HEK293 (cell line): ENCODE measurements around the gene LRRC8E.

Experiments
- GLIS1 ChIP-seq: fragments of 450-650 bp; formaldehyde crosslinking; IDR thresholded peaks from 2 replicates; pipeline ENCODE4 v1.5.1; 2016; ENCODE audit warnings: missing biosample characterization, missing genetic modification characterization
- GLIS2 ChIP-seq: fragments of 450-650 bp; formaldehyde crosslinking; IDR thresholded peaks from 2 replicates; pipeline ENCODE4 v1.5.1; 2016; ENCODE audit warnings: missing biosample characterization, missing genetic modification characterization
- IKZF3 ChIP-seq: fragments of 450-650 bp; IDR thresholded peaks from 2 replicates; pipeline ENCODE4 v1.5.0; 2018; ENCODE audit warnings: missing biosample characterization, mild to moderate bottlenecking, missing genetic modification characterization, moderate library complexity
- KLF10 ChIP-seq: fragments of 450-650 bp; IDR thresholded peaks from 2 replicates; pipeline ENCODE4 v1.5.1; 2018; ENCODE audit warnings: missing biosample characterization, mild to moderate bottlenecking, missing genetic modification characterization
- MYNN ChIP-seq: fragments of 450-650 bp; formaldehyde crosslinking; IDR thresholded peaks from 2 replicates; pipeline ENCODE4 v1.5.1; 2016; ENCODE audit warnings: missing biosample characterization, missing genetic modification characterization, borderline replicate concordance
- SP2 ChIP-seq: fragments of 450-650 bp; formaldehyde crosslinking; IDR thresholded peaks from 2 replicates; pipeline ENCODE4 v1.5.1; 2016; ENCODE audit warnings: missing biosample characterization, missing genetic modification characterization
- SP7 ChIP-seq: fragments of 450-650 bp; formaldehyde crosslinking; IDR thresholded peaks from 2 replicates; pipeline ENCODE4 v1.5.1; 2016; ENCODE audit warnings: missing biosample characterization, missing genetic modification characterization
- ZBTB17 ChIP-seq: fragments of 450-650 bp; formaldehyde crosslinking; IDR thresholded peaks from 2 replicates; pipeline ENCODE4 v1.5.1; 2016; ENCODE audit warnings: missing biosample characterization, missing genetic modification characterization
- ZBTB7A ChIP-seq: fragments of 450-650 bp; formaldehyde crosslinking; IDR thresholded peaks from 2 replicates; pipeline ENCODE4 v1.5.1; 2016; ENCODE audit warnings: low read depth, missing biosample characterization, missing genetic modification characterization
- ZEB2 ChIP-seq: fragments of 450-650 bp; formaldehyde crosslinking; IDR thresholded peaks from 2 replicates; pipeline ENCODE4 v1.5.1; 2016; ENCODE audit warnings: missing biosample characterization, missing genetic modification characterization
- ZIC2 ChIP-seq: fragments of 450-650 bp; formaldehyde crosslinking; IDR thresholded peaks from 2 replicates; pipeline ENCODE4 v1.5.1; 2016; ENCODE audit warnings: missing biosample characterization, missing genetic modification characterization
- ZNF133 ChIP-seq: fragments of 450-650 bp; formaldehyde crosslinking; IDR thresholded peaks from 2 replicates; pipeline ENCODE4 v1.5.1; 2016; ENCODE audit warnings: missing biosample characterization, missing genetic modification characterization
- ZNF202 ChIP-seq: fragments of 450-650 bp; formaldehyde crosslinking; IDR thresholded peaks from 2 replicates; pipeline ENCODE4 v1.5.1; 2016; ENCODE audit warnings: missing biosample characterization, missing genetic modification characterization, borderline replicate concordance
- ZNF211 ChIP-seq: fragments of 450-650 bp; formaldehyde crosslinking; IDR thresholded peaks from 2 replicates; pipeline ENCODE4 v1.5.1; 2016; ENCODE audit warnings: low read depth, missing biosample characterization, missing genetic modification characterization
- ZNF214 ChIP-seq: fragments of 450-650 bp; formaldehyde crosslinking; IDR thresholded peaks from 2 replicates; pipeline ENCODE4 v1.5.1; 2017; ENCODE audit warnings: missing biosample characterization, mild to moderate bottlenecking, missing genetic modification characterization, borderline replicate concordance
- ZNF24 ChIP-seq: fragments of 450-650 bp; formaldehyde crosslinking; IDR thresholded peaks from 2 replicates; pipeline ENCODE4 v1.5.1; 2016; ENCODE audit warnings: missing biosample characterization, missing genetic modification characterization
- ZNF335 ChIP-seq: fragments of 450-650 bp; formaldehyde crosslinking; conservative IDR thresholded peaks from 2 replicates; pipeline ENCODE4 v1.5.1; 2016; ENCODE audit warnings: missing biosample characterization, missing genetic modification characterization
- ZNF391 ChIP-seq: fragments of 450-650 bp; formaldehyde crosslinking; IDR thresholded peaks from 2 replicates; pipeline ENCODE4 v1.5.1; 2016; ENCODE audit warnings: low read depth, missing biosample characterization, missing genetic modification characterization, borderline replicate concordance
- ZNF529 ChIP-seq: fragments of 450-650 bp; formaldehyde crosslinking; IDR thresholded peaks from 2 replicates; pipeline ENCODE4 v1.5.1; 2017; ENCODE audit warnings: missing genetic modification characterization, missing biosample characterization; ENCODE audit not compliant: insufficient replicate concordance
- ZNF548 ChIP-seq: fragments of 450-650 bp; formaldehyde crosslinking; IDR thresholded peaks from 2 replicates; pipeline ENCODE4 v1.5.1; 2016; ENCODE audit warnings: missing biosample characterization, missing genetic modification characterization
- ZNF561 ChIP-seq: fragments of 450-650 bp; IDR thresholded peaks from 2 replicates; pipeline ENCODE4 v1.5.1; 2018; ENCODE audit warnings: missing biosample characterization, missing genetic modification characterization, borderline replicate concordance
- ZNF626 ChIP-seq: fragments of 450-650 bp; sonication (Bioruptor Pico); formaldehyde crosslinking; IDR thresholded peaks from 2 replicates; pipeline ENCODE4 v1.5.1; 2018; ENCODE audit warnings: missing biosample characterization, missing genetic modification characterization, inconsistent platforms
- ZNF654 ChIP-seq: fragments of 450-650 bp; formaldehyde crosslinking; IDR thresholded peaks from 2 replicates; pipeline ENCODE4 v1.5.1; 2016; ENCODE audit warnings: low read depth, missing biosample characterization, missing genetic modification characterization
- ZNF664 ChIP-seq: fragments of 450-650 bp; formaldehyde crosslinking; IDR thresholded peaks from 2 replicates; pipeline ENCODE4 v1.5.1; 2016; ENCODE audit warnings: missing biosample characterization, missing genetic modification characterization
- ZNF677 ChIP-seq: fragments of 450-650 bp; IDR thresholded peaks from 2 replicates; pipeline ENCODE4 v1.5.0; 2018; ENCODE audit warnings: missing biosample characterization, mild to moderate bottlenecking, missing genetic modification characterization, moderate library complexity
- ZNF76 ChIP-seq: fragments of 450-650 bp; formaldehyde crosslinking; IDR thresholded peaks from 2 replicates; pipeline ENCODE4; 2016; ENCODE audit warnings: low read depth, missing biosample characterization, missing genetic modification characterization, borderline replicate concordance
- ZNF776 ChIP-seq: fragments of 450-650 bp; formaldehyde crosslinking; IDR thresholded peaks from 2 replicates; pipeline ENCODE4 v1.5.0; 2017; ENCODE audit warnings: missing biosample characterization, missing genetic modification characterization, borderline replicate concordance
- ZNF791 ChIP-seq: fragments of 450-650 bp; formaldehyde crosslinking; IDR thresholded peaks from 2 replicates; pipeline ENCODE4 v1.5.1; 2016; ENCODE audit warnings: missing biosample characterization, missing genetic modification characterization
- ZXDB ChIP-seq: fragments of 450-650 bp; formaldehyde crosslinking; IDR thresholded peaks from 2 replicates; pipeline ENCODE4 v1.5.1; 2016; ENCODE audit warnings: missing biosample characterization, missing genetic modification characterization
- TF ChIP-seq, protein P1 (sequence below): fragments of 450-650 bp; formaldehyde crosslinking; conservative IDR thresholded peaks from 2 replicates; pipeline ENCODE4 v1.5.1; 2016; ENCODE audit warnings: low read depth, missing biosample characterization, missing genetic modification characterization
- TF ChIP-seq, protein P2 (sequence below): fragments of 450-650 bp; formaldehyde crosslinking; IDR thresholded peaks from 2 replicates; pipeline ENCODE4 v1.5.1; 2016; ENCODE audit warnings: missing biosample characterization, missing genetic modification characterization
- TF ChIP-seq, protein P3 (sequence below): fragments of 450-650 bp; formaldehyde crosslinking; IDR thresholded peaks from 2 replicates; pipeline ENCODE4 v1.5.1; 2016; ENCODE audit warnings: missing biosample characterization, missing genetic modification characterization
- TF ChIP-seq, protein P4 (sequence below): fragments of 450-650 bp; formaldehyde crosslinking; IDR thresholded peaks from 2 replicates; pipeline ENCODE4 v1.5.1; 2016; ENCODE audit warnings: missing biosample characterization, missing genetic modification characterization

The LRRC8E gene

DNA sequence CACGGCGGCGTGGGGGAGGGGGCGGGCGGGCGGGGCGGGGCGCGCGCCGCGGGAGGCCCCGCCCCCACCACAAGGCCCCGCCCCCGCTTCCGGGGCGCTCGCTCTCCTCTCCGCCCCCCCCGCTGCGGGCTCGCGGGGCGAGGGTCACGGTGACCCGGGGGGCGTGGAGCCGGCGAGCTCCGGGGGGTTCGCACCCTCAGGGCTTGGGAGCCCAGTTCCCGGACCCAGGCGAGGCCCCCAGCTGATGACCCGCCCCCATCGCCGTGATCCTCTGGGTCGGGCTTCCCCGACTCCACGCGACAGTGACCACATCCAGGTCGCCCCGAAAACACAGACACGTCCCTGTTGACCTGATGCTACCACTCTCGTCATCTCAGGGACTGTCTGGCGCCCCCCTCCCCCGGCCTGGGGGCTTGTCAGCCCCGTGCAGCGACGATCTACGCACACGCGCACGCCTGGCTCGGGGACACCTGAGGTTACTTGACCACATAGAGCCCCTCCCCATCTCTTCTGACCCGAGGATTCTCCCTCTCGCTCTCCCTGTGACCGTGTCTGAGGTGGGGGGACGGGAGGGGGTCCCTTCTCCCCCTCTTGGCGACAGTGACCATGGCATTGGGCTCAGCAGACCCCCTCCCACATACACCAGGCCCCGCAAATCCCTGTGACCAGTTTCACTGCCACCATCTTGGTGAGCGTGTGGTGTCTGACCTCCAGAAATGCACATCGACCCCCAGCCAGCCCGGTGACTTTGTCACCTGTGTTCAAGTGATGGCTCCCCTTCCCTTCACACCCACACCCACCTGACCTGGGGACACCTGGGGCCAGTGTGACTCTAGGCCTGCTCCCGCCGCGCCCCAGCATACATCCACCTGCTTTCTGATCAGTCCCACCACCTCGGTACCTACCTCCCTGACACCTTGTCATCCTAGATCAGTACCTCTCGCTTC lies 16.0 kb downstream of the LRRC8E start (continued):
- TF ChIP-seq, protein P1, sequence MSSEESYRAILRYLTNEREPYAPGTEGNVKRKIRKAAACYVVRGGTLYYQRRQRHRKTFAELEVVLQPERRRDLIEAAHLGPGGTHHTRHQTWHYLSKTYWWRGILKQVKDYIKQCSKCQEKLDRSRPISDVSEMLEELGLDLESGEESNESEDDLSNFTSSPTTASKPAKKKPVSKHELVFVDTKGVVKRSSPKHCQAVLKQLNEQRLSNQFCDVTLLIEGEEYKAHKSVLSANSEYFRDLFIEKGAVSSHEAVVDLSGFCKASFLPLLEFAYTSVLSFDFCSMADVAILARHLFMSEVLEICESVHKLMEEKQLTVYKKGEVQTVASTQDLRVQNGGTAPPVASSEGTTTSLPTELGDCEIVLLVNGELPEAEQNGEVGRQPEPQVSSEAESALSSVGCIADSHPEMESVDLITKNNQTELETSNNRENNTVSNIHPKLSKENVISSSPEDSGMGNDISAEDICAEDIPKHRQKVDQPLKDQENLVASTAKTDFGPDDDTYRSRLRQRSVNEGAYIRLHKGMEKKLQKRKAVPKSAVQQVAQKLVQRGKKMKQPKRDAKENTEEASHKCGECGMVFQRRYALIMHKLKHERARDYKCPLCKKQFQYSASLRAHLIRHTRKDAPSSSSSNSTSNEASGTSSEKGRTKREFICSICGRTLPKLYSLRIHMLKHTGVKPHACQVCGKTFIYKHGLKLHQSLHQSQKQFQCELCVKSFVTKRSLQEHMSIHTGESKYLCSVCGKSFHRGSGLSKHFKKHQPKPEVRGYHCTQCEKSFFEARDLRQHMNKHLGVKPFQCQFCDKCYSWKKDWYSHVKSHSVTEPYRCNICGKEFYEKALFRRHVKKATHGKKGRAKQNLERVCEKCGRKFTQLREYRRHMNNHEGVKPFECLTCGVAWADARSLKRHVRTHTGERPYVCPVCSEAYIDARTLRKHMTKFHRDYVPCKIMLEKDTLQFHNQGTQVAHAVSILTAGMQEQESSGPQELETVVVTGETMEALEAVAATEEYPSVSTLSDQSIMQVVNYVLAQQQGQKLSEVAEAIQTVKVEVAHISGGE (tag by site-specific recombination) = no peak
- TF ChIP-seq ZNF391 (tag by site-specific recombination) (no peak), ZNF202 (tag by site-specific recombination) (no peak), SP2 (tag by site-specific recombination) (peak; percentile 9; the same call in 1 of the 2 replicates), ZBTB17 (tag by site-specific recombination) (0 out of 2 replicates have a peak, but pooled peaks have one; percentile 27), ZNF654 (tag by site-specific recombination) (no peak), ZIC2 (tag by site-specific recombination) (peak; percentile 77), ZNF214 (no peak), ZXDB (tag by site-specific recombination) (0 out of 2 replicates have a peak, but pooled peaks have one; percentile 33), GLIS2 (tag by site-specific recombination) (peak; percentile 85; the same call in 1 of the 2 replicates), ZNF335 (tag by site-specific recombination) (peak; percentile 54), ZNF791 (tag by site-specific recombination) (no peak), ZNF133 (no peak), GLIS1 (tag by site-specific recombination) (peak; percentile 95), ZEB2 (tag by site-specific recombination) (peak; percentile 54; the same call in 1 of the 2 replicates), ZNF548 (tag by site-specific recombination) (no peak), MYNN (tag by site-specific recombination) (no peak), ZBTB7A (peak; percentile 58; the same call in 1 of the 2 replicates), ZNF24 (tag by site-specific recombination) (no peak), ZNF626 (tag by site-specific recombination) (no peak), ZNF529 (tag by site-specific recombination) (no peak), KLF10 (no peak), SP7 (peak; percentile 24; the same call in 1 of the 2 replicates), IKZF3 (no peak), ZNF677 (tag by site-specific recombination) (no peak), ZNF76 (tag by site-specific recombination) (0 out of 2 replicates have a peak, but pooled peaks have one; percentile 36), ZNF776 (tag by site-specific recombination) (no peak), ZNF561 (tag by site-specific recombination) (no peak), ZNF664 (tag by site-specific recombination) (no peak), ZNF211 (tag by site-specific recombination) (no peak)
- TF ChIP-seq, protein P2, sequence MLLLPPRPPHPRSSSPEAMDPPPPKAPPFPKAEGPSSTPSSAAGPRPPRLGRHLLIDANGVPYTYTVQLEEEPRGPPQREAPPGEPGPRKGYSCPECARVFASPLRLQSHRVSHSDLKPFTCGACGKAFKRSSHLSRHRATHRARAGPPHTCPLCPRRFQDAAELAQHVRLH (tag by site-specific recombination) = no peak
- TF ChIP-seq, protein P3, sequence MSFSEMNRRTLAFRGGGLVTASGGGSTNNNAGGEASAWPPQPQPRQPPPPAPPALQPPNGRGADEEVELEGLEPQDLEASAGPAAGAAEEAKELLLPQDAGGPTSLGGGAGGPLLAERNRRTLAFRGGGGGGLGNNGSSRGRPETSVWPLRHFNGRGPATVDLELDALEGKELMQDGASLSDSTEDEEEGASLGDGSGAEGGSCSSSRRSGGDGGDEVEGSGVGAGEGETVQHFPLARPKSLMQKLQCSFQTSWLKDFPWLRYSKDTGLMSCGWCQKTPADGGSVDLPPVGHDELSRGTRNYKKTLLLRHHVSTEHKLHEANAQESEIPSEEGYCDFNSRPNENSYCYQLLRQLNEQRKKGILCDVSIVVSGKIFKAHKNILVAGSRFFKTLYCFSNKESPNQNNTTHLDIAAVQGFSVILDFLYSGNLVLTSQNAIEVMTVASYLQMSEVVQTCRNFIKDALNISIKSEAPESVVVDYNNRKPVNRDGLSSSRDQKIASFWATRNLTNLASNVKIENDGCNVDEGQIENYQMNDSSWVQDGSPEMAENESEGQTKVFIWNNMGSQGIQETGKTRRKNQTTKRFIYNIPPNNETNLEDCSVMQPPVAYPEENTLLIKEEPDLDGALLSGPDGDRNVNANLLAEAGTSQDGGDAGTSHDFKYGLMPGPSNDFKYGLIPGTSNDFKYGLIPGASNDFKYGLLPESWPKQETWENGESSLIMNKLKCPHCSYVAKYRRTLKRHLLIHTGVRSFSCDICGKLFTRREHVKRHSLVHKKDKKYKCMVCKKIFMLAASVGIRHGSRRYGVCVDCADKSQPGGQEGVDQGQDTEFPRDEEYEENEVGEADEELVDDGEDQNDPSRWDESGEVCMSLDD (tag by site-specific recombination) = peak; percentile 47; the same call in 1 of the 2 replicates
- TF ChIP-seq, protein P4, sequence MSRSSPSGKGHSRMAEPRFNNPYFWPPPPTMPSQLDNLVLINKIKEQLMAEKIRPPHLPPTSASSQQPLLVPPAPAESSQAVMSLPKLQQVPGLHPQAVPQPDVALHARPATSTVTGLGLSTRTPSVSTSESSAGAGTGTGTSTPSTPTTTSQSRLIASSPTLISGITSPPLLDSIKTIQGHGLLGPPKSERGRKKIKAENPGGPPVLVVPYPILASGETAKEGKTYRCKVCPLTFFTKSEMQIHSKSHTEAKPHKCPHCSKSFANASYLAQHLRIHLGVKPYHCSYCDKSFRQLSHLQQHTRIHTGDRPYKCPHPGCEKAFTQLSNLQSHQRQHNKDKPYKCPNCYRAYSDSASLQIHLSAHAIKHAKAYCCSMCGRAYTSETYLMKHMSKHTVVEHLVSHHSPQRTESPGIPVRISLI (tag by site-specific recombination) = no peak
